Measurements from ENCODE around the gene EDIL3.

- TF ChIP-seq, protein P1, sequence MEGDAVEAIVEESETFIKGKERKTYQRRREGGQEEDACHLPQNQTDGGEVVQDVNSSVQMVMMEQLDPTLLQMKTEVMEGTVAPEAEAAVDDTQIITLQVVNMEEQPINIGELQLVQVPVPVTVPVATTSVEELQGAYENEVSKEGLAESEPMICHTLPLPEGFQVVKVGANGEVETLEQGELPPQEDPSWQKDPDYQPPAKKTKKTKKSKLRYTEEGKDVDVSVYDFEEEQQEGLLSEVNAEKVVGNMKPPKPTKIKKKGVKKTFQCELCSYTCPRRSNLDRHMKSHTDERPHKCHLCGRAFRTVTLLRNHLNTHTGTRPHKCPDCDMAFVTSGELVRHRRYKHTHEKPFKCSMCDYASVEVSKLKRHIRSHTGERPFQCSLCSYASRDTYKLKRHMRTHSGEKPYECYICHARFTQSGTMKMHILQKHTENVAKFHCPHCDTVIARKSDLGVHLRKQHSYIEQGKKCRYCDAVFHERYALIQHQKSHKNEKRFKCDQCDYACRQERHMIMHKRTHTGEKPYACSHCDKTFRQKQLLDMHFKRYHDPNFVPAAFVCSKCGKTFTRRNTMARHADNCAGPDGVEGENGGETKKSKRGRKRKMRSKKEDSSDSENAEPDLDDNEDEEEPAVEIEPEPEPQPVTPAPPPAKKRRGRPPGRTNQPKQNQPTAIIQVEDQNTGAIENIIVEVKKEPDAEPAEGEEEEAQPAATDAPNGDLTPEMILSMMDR (IDR thresholded peaks at IDR 0.05), result no peak
- TF ChIP-seq POLR2A (IDR thresholded peaks at IDR 0.05), result no peak
- no peak for TF ChIP-seq EP300 (IDR thresholded peaks at IDR 0.05)
Observed at GRCh38 chr5:83988293-83988685, 396.4 kb downstream of the EDIL3 start.

Data from suprapubic skin (tissue), 3 donors.